SKM-1 treated with dmso at 0.1 percent for 144 hours (cell line): Measurements from ENCODE around the gene NCKAP5.

Source experiments
- DNase-seq: peaks from one replicate; lab custom pipeline; 2025; ENCODE audit not compliant: unreplicated experiment; lab: John Stamatoyannopoulos, UW

The NCKAP5 gene

DNA sequence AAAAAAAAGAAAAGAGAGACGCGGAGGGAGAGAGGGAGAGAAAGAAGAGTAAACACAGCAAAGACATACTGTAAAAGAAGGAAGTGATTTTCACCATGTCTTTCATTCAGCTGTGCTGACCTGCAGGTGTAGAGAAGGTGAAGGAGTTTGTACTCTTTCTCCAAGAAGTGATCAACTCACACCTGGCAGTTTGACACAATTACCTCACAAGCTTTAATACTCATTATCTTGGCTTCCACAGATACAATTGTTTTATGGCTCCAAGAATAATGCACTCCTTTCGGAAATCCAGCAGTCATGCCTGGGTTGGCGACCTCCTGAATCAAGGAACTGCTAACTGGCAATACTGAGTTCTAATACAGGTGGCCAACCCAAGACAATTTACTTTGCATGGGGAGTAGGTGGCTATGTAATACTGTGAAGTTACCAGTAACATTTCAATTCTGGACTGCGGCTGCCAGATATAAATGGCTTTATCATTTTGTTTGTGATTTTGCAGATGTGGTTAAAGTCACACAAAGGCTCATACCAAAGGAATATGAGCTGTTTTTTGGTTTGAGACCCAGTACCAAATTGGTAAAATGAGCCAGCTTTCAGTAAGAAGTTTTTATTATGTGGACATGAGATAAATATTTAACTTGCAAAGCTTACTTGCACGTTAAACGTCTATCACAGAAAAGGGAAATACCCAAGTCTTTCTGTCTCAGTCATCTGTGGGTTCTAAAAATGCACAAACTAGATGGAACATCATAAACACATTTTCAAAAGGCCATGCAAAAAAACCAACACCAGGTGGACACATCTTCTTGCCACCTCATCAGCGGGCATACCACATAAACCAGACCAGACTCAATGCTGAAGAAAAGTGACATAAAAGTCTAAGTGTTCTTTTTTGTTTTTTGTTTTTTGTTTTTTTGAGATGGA, 69.3 kb downstream of the NCKAP5 start:
- no peak for DNase-seq

GRCh38 chr2:133497951-133498565, 70.2 kb downstream of the NCKAP5 start:
- DNase-seq: no peak

DNA sequence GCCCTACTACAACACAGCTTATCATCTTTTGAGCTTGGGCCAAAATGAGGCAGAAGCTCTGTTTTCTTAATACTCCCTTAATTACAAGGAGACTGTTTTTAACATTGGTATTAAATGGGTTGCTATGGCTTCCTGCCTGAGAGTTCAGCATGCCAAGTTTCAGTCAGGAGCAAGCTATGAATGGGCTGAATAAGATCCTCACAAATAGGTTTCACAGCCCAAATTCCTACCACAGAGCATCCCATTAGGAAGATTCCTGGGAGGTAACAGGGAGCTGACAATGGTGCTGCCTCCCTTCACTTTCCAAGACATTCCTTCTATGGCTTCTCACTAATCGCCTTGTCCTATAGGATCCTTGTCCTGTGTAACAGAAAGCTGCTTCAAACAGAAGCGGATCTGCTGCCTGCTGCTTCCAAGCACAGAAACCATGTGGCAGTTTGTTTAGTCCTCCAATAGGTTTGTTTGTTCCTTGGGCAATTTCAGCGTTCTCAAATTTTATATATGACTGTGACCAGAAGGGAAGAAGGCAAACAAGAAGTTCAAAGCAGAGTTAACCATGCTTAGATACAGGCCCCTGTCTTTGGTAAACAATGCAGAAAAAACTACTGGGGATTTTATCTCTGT, 70.9 kb downstream of the NCKAP5 start:
- DNase-seq: no peak

GRCh38 chr2:133496501-133497269, 71.6 kb downstream of the NCKAP5 start:
- no peak for DNase-seq

- DNase-seq: no peak
Observed at GRCh38 chr2:133495226-133495625, 73.0 kb downstream of the NCKAP5 start.

DNA sequence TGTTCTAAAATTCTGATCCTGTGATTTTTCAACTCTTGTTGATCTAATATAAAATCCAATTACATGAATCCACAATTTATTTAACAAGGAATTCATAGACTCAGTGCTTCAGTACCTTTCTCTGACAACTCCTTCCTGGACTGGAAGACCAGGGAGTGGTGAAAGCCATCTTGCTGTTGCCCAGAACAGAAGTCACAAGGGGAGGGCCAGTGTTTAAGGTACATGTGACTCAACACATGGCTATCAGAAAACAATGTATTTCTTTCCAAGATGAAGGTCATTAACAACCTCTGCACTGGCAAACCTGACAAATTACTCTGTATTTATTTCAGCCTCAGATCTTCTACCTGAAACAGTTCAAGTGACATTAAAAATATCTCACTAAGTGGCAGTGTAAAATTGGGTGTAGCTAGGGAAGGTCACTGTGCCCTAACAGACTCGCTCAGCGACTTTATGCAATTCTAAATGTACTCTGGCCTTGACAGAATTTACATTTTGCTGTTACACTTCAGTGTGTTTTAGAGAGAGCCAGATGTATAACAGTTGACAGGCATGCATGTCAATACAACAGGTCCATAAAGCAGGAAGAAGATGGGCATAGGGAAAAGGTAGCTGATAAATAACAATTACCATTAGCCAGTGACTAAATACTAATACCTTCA, 75.4 kb downstream of the NCKAP5 start:
- DNase-seq: no peak

GRCh38 chr2:133490411-133490980, 77.8 kb downstream of the NCKAP5 start:
- DNase-seq: no peak

DNA sequence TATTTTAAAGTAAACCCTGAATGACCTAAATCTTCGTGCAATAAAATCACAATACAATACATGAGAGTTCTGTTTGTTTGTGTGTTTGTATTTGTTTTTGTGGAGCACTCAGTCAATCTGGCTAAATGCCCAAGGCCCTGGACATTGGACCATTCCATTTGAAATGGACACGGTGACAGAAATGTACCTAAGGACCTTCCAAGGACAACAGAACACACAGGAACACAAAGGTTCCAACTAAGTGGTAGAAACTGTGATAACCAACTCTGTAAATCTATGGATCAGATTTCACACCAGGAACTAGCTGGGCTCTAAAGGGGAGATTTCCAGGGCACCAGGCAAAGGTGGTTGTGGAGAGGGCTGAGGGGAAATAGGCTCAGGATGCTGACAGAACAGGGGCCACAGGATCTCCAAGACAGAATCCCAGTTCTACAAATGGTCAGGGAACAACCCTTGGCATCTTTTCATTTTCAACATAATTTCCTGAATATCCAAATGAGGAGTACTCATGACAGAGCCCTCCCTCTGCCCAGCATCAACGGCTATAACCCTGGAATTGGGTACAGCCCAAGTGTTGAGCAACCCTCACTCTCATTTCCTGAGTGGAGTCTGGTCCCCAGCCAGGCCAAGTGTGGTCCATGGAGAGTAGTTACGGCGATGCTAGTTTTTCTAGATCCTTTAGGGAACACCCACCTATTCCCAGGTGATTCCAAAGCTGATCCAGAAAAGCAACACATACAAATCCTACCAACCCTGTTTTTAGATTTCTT, 78.4 kb downstream of the NCKAP5 start:
- DNase-seq: no peak

GRCh38 chr2:133489146-133489545, 79.1 kb downstream of the NCKAP5 start:
- no peak for DNase-seq

GRCh38 chr2:133486771-133487191, 81.5 kb downstream of the NCKAP5 start:
- no peak for DNase-seq

- no peak for DNase-seq
Observed at GRCh38 chr2:133485868-133486267, 82.4 kb downstream of the NCKAP5 start.

GRCh38 chr2:133484784-133485183, 83.5 kb downstream of the NCKAP5 start:
- no peak for DNase-seq

DNA sequence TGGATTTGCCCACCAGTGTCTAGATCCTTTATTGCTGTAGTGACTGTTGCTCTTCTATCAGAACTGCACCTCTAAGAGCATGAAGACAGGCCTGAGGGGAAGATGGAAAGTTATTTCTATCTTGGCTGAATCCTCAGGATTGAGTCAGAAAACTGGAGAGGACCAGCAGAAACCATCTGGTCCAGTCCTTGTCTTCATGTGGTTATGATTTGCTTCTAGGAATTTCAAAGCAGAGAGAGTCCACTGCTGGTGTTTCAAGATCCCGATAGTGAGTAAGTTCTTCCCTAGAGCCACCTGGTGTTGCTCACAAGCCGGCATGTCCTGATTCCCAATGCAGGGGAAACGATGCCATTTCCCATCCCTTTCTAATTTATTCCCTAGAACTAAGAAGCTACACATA, 84.2 kb downstream of the NCKAP5 start:
- no peak for DNase-seq

GRCh38 chr2:133483181-133483580, 85.1 kb downstream of the NCKAP5 start:
- DNase-seq: no peak

DNA sequence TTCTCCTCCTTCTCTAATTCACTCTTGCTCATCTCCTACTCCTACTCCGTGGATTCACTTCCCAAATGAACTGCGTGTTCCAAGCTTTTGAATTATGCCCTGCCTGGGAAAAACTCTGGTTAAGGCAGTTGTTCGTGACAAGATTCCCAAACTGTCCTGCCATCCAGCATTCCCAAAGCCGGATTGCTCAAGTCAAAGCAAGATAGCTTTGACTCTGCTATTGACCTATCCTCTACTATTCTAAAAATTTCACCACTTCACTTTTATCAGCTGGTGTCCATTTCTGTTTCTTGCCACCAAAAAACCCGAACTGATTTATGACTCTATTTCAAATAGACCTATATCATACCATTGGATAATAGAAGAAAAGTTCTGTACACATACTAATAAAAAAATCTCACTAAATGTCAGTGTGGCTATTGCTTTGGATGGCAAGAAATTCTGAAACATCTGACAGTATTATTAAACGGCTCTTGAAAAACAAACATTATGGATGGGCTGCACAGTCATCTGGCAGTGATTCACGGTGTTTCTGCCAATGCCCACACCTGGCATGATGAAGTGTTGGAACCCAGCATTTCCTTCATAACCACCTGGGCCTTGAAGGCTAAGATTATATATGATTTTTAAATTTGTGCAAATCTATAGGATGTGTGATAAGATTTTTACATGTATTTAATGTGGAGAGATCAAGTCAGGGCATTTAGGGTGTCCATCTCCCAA, 87.4 kb downstream of the NCKAP5 start:
- DNase-seq: no peak

- DNase-seq: no peak
Observed at GRCh38 chr2:133477616-133477990, 90.7 kb downstream of the NCKAP5 start.

DNA sequence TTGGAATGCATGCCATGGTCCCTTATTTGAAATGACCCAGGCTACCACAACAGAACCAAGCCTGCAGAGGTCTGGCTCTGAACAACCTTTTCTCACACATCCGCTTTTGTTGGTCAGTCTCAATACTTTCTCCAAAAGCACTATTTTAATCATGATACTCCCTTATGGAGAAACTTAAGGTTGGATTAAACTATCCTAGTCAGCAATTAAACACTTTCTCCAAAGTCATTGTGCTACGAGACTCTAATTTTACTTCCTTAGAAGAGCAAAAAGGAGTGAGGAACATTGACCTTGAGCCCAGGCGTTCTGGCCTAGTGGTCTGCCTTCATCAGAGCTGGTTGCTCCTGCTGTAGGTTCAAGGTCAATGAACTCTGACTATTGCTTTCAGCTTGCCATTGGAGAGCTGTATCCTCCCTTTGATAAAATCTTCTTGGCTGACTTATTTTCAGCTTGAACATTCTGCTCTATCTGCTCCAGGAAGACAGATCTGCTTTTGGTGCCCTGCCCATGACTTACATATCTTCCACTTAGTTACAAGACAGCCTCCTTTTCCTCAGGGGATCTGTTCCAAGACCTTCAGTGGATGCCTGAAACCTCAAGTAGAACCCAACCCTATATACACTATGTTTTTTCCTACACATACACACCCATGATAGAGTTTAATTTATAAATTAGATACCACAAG, 91.2 kb downstream of the NCKAP5 start:
- no peak for DNase-seq

GRCh38 chr2:133476286-133476685, 92.0 kb downstream of the NCKAP5 start:
- DNase-seq: no peak
